Measurements from ENCODE around the gene DGCR2.

GRCh38 chr22:19019029-19019678 is 103.1 kb downstream of the DGCR2 start:
- TF ChIP-seq EZH2 (IDR thresholded peaks at IDR 0.05; ENCODE audit: low read length) (no peak), CTCF (optimal IDR thresholded peaks at IDR 0.05 in 1 of 3, IDR thresholded peaks at IDR 0.05 in 1 of 3, conservative IDR thresholded peaks at IDR 0.05 in 1 of 3; ENCODE audit: extremely low read depth in 1 of 3, insufficient read depth in 2 of 3, low read length in 3 of 3) (no peak)
